Skeletal muscle satellite cell (primary cell): ENCODE data around the gene NFKB2.

Source experiments
- H3K27me3 ChIP-seq: 2 replicates; pipeline ENCODE4 v1.7.0; 2013; ENCODE audit warnings: low read length; ENCODE audit not compliant: control insufficient read depth, insufficient read depth
- H3K36me3 ChIP-seq: 2 replicates; pipeline ENCODE4 v1.7.0; 2013; ENCODE audit warnings: mild to moderate bottlenecking, control low read depth, low read length; ENCODE audit not compliant: insufficient read depth
- H3K4me1 ChIP-seq: 2 replicates; pipeline ENCODE4 v1.7.0; 2013; ENCODE audit warnings: low read length; ENCODE audit not compliant: control insufficient read depth, insufficient read depth
- H3K4me2 ChIP-seq: 2 replicates; pipeline ENCODE4 v1.7.0; 2013; ENCODE audit warnings: mild to moderate bottlenecking, low read length
- H3K4me3 ChIP-seq: 2 replicates; pipeline ENCODE4 v1.7.0; 2013; ENCODE audit warnings: low read length
- H3K9ac ChIP-seq: 2 replicates; pipeline ENCODE4 v1.7.0; 2013; ENCODE audit warnings: mild to moderate bottlenecking, low read depth, low read length, moderate library complexity
- H3K9me3 ChIP-seq: replicated peaks from 2 replicates; pipeline ENCODE4 v1.7.0; 2013; ENCODE audit warnings: mild to moderate bottlenecking, control low read depth, low read length

The NFKB2 gene

GRCh38 chr10:102379383-102379782 is 16.1 kb upstream of the NFKB2 start:
- no peak overlapping the region for H3K4me3 ChIP-seq
- peaks cover 73% of the 10 kb centered on the region for H3K36me3 ChIP-seq
- H3K4me1 ChIP-seq = no peaks in the 10 kb centered on the region
- no peak overlapping the region for H3K4me2 ChIP-seq
- no peak overlapping the region for H3K9ac ChIP-seq
- H3K27me3 ChIP-seq = no peaks in the 10 kb centered on the region
- H3K9me3 ChIP-seq = no peaks in the 10 kb centered on the region

GRCh38 chr10:102381983-102382382 is 13.5 kb upstream of the NFKB2 start:
- Histone ChIP-seq H3K4me3 (no peak overlapping the region), H3K4me1 (no peaks in the 10 kb centered on the region), H3K4me2 (no peak overlapping the region), H3K36me3 (peaks cover 51% of the 10 kb centered on the region), H3K9ac (no peak overlapping the region), H3K27me3 (no peaks in the 10 kb centered on the region), H3K9me3 (no peaks in the 10 kb centered on the region)

GRCh38 chr10:102382871-102383270 is 12.6 kb upstream of the NFKB2 start:
- peaks cover 50% of the 10 kb centered on the region for H3K36me3 ChIP-seq

GRCh38 chr10:102384053-102384452 is 11.5 kb upstream of the NFKB2 start:
- peaks cover 43% of the 10 kb centered on the region for H3K36me3 ChIP-seq

More at GRCh38 chr10:102382871-102383270, 12.6 kb upstream of the NFKB2 start:
- no peaks in the 10 kb centered on the region for H3K4me1 ChIP-seq
- no peak overlapping the region for H3K4me3 ChIP-seq
- no peaks in the 10 kb centered on the region for H3K9me3 ChIP-seq
- H3K9ac ChIP-seq = no peak overlapping the region
- H3K4me2 ChIP-seq = no peak overlapping the region
- no peaks in the 10 kb centered on the region for H3K27me3 ChIP-seq

GRCh38 chr10:102384606-102385429 is 10.7 kb upstream of the NFKB2 start:
- H3K36me3 ChIP-seq = peaks cover 35% of the 10 kb centered on the region
- H3K4me2 ChIP-seq = no peak overlapping the region
- no peak overlapping the region for H3K4me3 ChIP-seq
- no peaks in the 10 kb centered on the region for H3K9me3 ChIP-seq
- no peak overlapping the region for H3K9ac ChIP-seq
- H3K4me1 ChIP-seq = no peaks in the 10 kb centered on the region
- no peaks in the 10 kb centered on the region for H3K27me3 ChIP-seq

More at GRCh38 chr10:102384053-102384452, 11.5 kb upstream of the NFKB2 start:
- H3K27me3 ChIP-seq = no peaks in the 10 kb centered on the region
- H3K4me1 ChIP-seq = no peaks in the 10 kb centered on the region
- no peak overlapping the region for H3K4me2 ChIP-seq
- no peaks in the 10 kb centered on the region for H3K9me3 ChIP-seq
- H3K9ac ChIP-seq = no peak overlapping the region
- H3K4me3 ChIP-seq = no peak overlapping the region

- no peak overlapping the region for H3K9ac ChIP-seq
- H3K27me3 ChIP-seq = no peaks in the 10 kb centered on the region
- no peak overlapping the region for H3K4me2 ChIP-seq
- no peaks in the 10 kb centered on the region for H3K9me3 ChIP-seq
- peaks cover 4% of the 10 kb centered on the region for H3K4me1 ChIP-seq
- no peaks in the 10 kb centered on the region for H3K36me3 ChIP-seq
- H3K4me3 ChIP-seq = no peak overlapping the region
These were observed 5.6 kb upstream of the NFKB2 start for GRCh38 chr10:102389894-102390293.

- Histone ChIP-seq H3K36me3 (no peaks in the 10 kb centered on the region), H3K4me3 (no peak overlapping the region)
These were observed 3.2 kb upstream of the NFKB2 start for GRCh38 chr10:102392306-102392705.

GRCh38 chr10:102393411-102394078 is 2.0 kb upstream of the NFKB2 start:
- H3K4me2 ChIP-seq = peak overlapping the region; percentile 100
- peak overlapping the region; percentile 85 for H3K4me3 ChIP-seq
- H3K36me3 ChIP-seq = peaks cover 7% of the 10 kb centered on the region
- no peaks in the 10 kb centered on the region for H3K27me3 ChIP-seq
- H3K9ac ChIP-seq = peak overlapping the region; percentile 84
- H3K4me1 ChIP-seq = peaks cover 12% of the 10 kb centered on the region
- H3K9me3 ChIP-seq = no peaks in the 10 kb centered on the region

More at GRCh38 chr10:102392306-102392705, 3.2 kb upstream of the NFKB2 start:
- Histone ChIP-seq H3K4me1 (peaks cover 12% of the 10 kb centered on the region), H3K9ac (no peak overlapping the region), H3K27me3 (no peaks in the 10 kb centered on the region), H3K4me2 (no peak overlapping the region), H3K9me3 (no peaks in the 10 kb centered on the region)

- peaks cover 7% of the 10 kb centered on the region for H3K36me3 ChIP-seq
- H3K9ac ChIP-seq = peak overlapping the region; percentile 84
- peak overlapping the region; percentile 85 for H3K4me3 ChIP-seq
- peak overlapping the region; percentile 100 for H3K4me2 ChIP-seq
- no peaks in the 10 kb centered on the region for H3K27me3 ChIP-seq
- peaks cover 14% of the 10 kb centered on the region for H3K4me1 ChIP-seq
- H3K9me3 ChIP-seq = no peaks in the 10 kb centered on the region
These were observed 1.3 kb upstream of the NFKB2 start for GRCh38 chr10:102394079-102394800.

GRCh38 chr10:102394801-102395399 is 605 bp upstream of the NFKB2 start:
- Histone ChIP-seq H3K36me3 (peaks cover 7% of the 10 kb centered on the region), H3K9ac (peak overlapping the region; percentile 84), H3K4me2 (peak overlapping the region; percentile 100), H3K9me3 (no peaks in the 10 kb centered on the region), H3K27me3 (no peaks in the 10 kb centered on the region), H3K4me3 (peak overlapping the region; percentile 85), H3K4me1 (peaks cover 19% of the 10 kb centered on the region)

- peaks cover 18% of the 10 kb centered on the region for H3K36me3 ChIP-seq
- H3K27me3 ChIP-seq = no peaks in the 10 kb centered on the region
- no peaks in the 10 kb centered on the region for H3K9me3 ChIP-seq
- H3K9ac ChIP-seq = peak overlapping the region; percentile 84
- H3K4me1 ChIP-seq = peaks cover 20% of the 10 kb centered on the region
- H3K4me3 ChIP-seq = peak overlapping the region; percentile 85
- peak overlapping the region; percentile 100 for H3K4me2 ChIP-seq
These were observed 779 bp downstream of the NFKB2 start for GRCh38 chr10:102396317-102396650.
